PFSK-1 (cell line): ENCODE measurements around the gene ISCA2.

Experiments used
- FOXP2 ChIP-seq: optimal IDR thresholded peaks from 2 replicates; pipeline ENCODE3; 2011; ENCODE audit warnings: borderline replicate concordance, control low read depth, inconsistent platforms; ENCODE audit not compliant: insufficient read depth; ENCODE audit errors: extremely low read length, extremely low read depth
- POLR2AphosphoS5 ChIP-seq: IDR thresholded peaks from 2 replicates; pipeline ENCODE4 v1.6.1; 2012; ENCODE audit warnings: low read depth, mild to moderate bottlenecking, control low read depth, low read length, moderate library complexity
- SIN3A ChIP-seq: IDR thresholded peaks from 2 replicates; pipeline ENCODE4 v1.6.1; 2012; ENCODE audit warnings: mild to moderate bottlenecking, low read length, moderate library complexity, borderline replicate concordance; ENCODE audit not compliant: insufficient read depth
- TAF1 ChIP-seq: IDR thresholded peaks from 2 replicates; pipeline ENCODE4 v1.6.1; 2012; ENCODE audit warnings: low read length, control low read depth, borderline replicate concordance; ENCODE audit not compliant: insufficient read depth
- TF ChIP-seq, protein P1 (sequence below), 2 experiments: IDR thresholded peaks; 2 replicates each; pipeline versions ENCODE4 v1.6.1 to v1.8.0; 2011 to 2012; ENCODE audit warnings: low read depth in 2 of 2, low read length in 2 of 2, control low read depth in 1 of 2, inconsistent platforms in 1 of 2, mild to moderate bottlenecking in 1 of 2, moderate library complexity in 1 of 2; ENCODE audit not compliant: insufficient read depth in 1 of 2

Gene ISCA2

DNA sequence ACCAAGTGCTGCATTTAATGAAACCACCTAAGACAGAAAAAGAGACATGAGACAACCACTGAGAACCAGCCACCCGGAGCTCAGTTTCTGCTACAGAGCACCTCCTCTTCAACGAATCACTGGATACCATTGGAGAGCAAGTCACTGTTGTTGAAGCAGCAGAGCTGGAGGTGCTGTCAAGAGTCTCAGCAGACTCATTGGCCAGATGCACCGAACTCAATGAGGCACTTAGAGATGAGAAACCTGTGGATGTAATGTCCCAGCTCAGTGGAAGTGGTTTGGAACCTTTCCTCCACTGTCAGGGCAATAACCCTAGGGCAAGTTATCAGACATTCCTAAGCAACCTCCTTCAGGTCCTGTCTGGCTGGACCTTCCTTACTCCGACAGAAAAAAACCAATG lies 13.5 kb upstream of the ISCA2 start:
- TF ChIP-seq SIN3A (no peak), POLR2AphosphoS5 (no peak), TAF1 (no peak), FOXP2 (no peak)
- TF ChIP-seq, protein P1, sequence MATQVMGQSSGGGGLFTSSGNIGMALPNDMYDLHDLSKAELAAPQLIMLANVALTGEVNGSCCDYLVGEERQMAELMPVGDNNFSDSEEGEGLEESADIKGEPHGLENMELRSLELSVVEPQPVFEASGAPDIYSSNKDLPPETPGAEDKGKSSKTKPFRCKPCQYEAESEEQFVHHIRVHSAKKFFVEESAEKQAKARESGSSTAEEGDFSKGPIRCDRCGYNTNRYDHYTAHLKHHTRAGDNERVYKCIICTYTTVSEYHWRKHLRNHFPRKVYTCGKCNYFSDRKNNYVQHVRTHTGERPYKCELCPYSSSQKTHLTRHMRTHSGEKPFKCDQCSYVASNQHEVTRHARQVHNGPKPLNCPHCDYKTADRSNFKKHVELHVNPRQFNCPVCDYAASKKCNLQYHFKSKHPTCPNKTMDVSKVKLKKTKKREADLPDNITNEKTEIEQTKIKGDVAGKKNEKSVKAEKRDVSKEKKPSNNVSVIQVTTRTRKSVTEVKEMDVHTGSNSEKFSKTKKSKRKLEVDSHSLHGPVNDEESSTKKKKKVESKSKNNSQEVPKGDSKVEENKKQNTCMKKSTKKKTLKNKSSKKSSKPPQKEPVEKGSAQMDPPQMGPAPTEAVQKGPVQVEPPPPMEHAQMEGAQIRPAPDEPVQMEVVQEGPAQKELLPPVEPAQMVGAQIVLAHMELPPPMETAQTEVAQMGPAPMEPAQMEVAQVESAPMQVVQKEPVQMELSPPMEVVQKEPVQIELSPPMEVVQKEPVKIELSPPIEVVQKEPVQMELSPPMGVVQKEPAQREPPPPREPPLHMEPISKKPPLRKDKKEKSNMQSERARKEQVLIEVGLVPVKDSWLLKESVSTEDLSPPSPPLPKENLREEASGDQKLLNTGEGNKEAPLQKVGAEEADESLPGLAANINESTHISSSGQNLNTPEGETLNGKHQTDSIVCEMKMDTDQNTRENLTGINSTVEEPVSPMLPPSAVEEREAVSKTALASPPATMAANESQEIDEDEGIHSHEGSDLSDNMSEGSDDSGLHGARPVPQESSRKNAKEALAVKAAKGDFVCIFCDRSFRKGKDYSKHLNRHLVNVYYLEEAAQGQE (IDR thresholded peaks at IDR 0.05; ENCODE audit: insufficient read depth in 1 of 2, low read depth in 2 of 2, low read length in 2 of 2): no peak

DNA sequence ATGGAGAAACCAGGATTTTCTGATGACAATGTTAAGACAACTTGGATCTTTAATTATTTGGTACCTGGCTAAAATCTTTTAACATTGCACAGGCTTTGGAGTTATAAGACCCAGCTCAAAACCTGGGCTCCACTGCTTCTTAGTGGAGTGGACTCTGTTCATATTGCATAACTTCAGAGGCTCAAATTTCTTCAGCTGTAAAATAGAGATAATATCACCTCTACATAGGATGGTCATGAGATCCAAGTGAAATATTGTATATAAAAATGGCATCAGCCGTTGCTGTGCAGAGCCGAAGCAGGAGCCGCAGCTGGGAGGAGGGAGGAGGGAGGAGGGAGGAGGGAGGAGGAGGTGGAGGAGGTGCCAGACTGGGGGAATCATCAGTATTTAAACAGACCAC lies 11.0 kb upstream of the ISCA2 start:
- TF ChIP-seq POLR2AphosphoS5 (no peak), SIN3A (no peak), FOXP2 (no peak), TAF1 (no peak)
- TF ChIP-seq, protein P1 (IDR thresholded peaks at IDR 0.05; ENCODE audit: insufficient read depth in 1 of 2, low read depth in 2 of 2, low read length in 2 of 2): no peak

DNA sequence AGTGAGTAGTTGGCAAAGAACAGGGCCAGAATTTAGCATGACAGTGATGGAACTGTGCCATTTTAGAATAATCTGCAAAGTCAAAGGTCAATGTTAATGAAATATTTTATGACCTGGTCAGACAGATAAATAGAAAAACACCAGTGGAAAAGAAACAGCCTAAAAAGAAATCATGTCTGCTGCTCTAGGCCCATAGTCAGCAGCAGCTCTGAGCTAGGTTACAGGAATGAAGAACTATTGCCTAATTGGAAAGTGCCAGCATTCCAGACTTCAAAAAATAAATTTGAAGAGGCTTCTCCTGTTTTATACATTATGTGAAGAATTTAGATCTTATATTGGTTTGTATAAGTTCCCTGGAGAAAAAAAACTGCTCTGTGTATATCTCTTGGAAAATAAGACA lies 10.2 kb upstream of the ISCA2 start:
- TF ChIP-seq POLR2AphosphoS5: no peak
- TF ChIP-seq TAF1: no peak

- TF ChIP-seq FOXP2 (no peak), SIN3A (no peak), POLR2AphosphoS5 (no peak), TAF1 (no peak)
- TF ChIP-seq, protein P1 (IDR thresholded peaks at IDR 0.05; ENCODE audit: insufficient read depth in 1 of 2, low read depth in 2 of 2, low read length in 2 of 2): no peak
Observed at GRCh38 chr14:74486164-74486563, 7.4 kb upstream of the ISCA2 start.

- no peak for TF ChIP-seq SIN3A
- TF ChIP-seq POLR2AphosphoS5: no peak
- no peak for TF ChIP-seq FOXP2
- no peak for TF ChIP-seq TAF1
- TF ChIP-seq, protein P1 (IDR thresholded peaks at IDR 0.05; ENCODE audit: insufficient read depth in 1 of 2, low read depth in 2 of 2, low read length in 2 of 2): no peak
Observed at GRCh38 chr14:74488786-74489397, 4.7 kb upstream of the ISCA2 start.
